Parathyroid adenoma (tissue), 2 donors: ENCODE data around the gene CCSAP.

Experiments
- H2AFZ ChIP-seq: fragments of 300-600 bp; sonication (generic); one replicate; pipeline ENCODE4 v1.7.0; 2017; ENCODE audit warnings: antibody characterized with exemption, mild to moderate bottlenecking
- H3K27ac ChIP-seq: fragments of 300-600 bp; sonication (generic); one replicate; pipeline ENCODE4 v1.7.0; 2017
- H3K27me3 ChIP-seq: fragments of 300-600 bp; sonication (generic); one replicate; pipeline ENCODE4 v1.7.0; 2017; ENCODE audit warnings: low read length; ENCODE audit not compliant: control insufficient read depth, insufficient read depth
- H3K36me3 ChIP-seq: fragments of 300-600 bp; sonication (generic); one replicate; pipeline ENCODE4 v1.7.0; 2017; ENCODE audit warnings: low read length; ENCODE audit not compliant: control insufficient read depth, insufficient read depth
- H3K4me1 ChIP-seq: fragments of 300-600 bp; sonication (generic); one replicate; pipeline ENCODE4 v1.7.0; 2017; ENCODE audit warnings: control low read depth
- H3K4me2 ChIP-seq: fragments of 300-600 bp; sonication (generic); one replicate; pipeline ENCODE4 v1.7.0; 2017; ENCODE audit warnings: low read length
- H3K4me3 ChIP-seq: fragments of 300-600 bp; sonication (generic); one replicate; pipeline ENCODE4 v1.7.0; 2017; ENCODE audit warnings: low read depth, low read length
- H3K79me2 ChIP-seq: fragments of 300-600 bp; sonication (generic); one replicate; pipeline ENCODE4 v1.7.0; 2017; ENCODE audit warnings: control low read depth
- H3K9ac ChIP-seq: fragments of 300-600 bp; sonication (generic); one replicate; pipeline ENCODE4 v1.7.0; 2017; ENCODE audit warnings: mild to moderate bottlenecking
- H3K9me3 ChIP-seq: fragments of 300-600 bp; sonication (generic); one replicate; pipeline ENCODE4 v1.7.0; 2017; ENCODE audit warnings: low read length; ENCODE audit not compliant: control insufficient read depth
- TF ChIP-seq, protein P1 (sequence below): fragments of 300-600 bp; sonication (generic); IDR thresholded peaks from one replicate; pipeline ENCODE4 v1.7.0; 2017; ENCODE audit warnings: antibody characterized with exemption, mild to moderate bottlenecking
- donor health status: primary hyperparathyroidism.

The CCSAP gene

DNA sequence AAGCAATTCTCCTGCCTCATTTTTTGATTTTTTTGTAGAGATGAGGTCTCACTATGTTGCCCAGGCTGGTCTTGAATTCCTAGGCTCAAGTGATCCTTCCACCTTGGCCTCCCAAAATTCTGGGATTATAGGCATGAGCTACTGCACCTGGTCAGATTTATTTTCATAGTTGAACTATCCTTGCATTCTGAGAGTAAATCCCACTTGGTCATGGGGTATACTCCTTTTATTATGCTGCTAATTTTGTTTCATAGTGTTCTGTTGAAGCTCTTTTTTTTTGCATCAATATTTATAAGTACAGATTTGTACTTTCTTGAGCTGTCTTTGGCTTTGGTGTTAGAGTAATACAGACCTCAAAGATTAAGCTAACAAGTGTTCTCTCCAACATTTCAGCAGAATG is 12.8 kb upstream of the CCSAP start:
- no peak overlapping the region for H2AFZ ChIP-seq
- H3K9me3 ChIP-seq, result no peaks in the 10 kb centered on the region
- no peaks in the 10 kb centered on the region for H3K27me3 ChIP-seq
- H3K9ac ChIP-seq, result no peak overlapping the region
- TF ChIP-seq, protein P1, sequence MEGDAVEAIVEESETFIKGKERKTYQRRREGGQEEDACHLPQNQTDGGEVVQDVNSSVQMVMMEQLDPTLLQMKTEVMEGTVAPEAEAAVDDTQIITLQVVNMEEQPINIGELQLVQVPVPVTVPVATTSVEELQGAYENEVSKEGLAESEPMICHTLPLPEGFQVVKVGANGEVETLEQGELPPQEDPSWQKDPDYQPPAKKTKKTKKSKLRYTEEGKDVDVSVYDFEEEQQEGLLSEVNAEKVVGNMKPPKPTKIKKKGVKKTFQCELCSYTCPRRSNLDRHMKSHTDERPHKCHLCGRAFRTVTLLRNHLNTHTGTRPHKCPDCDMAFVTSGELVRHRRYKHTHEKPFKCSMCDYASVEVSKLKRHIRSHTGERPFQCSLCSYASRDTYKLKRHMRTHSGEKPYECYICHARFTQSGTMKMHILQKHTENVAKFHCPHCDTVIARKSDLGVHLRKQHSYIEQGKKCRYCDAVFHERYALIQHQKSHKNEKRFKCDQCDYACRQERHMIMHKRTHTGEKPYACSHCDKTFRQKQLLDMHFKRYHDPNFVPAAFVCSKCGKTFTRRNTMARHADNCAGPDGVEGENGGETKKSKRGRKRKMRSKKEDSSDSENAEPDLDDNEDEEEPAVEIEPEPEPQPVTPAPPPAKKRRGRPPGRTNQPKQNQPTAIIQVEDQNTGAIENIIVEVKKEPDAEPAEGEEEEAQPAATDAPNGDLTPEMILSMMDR, result no peak
- H3K4me1 ChIP-seq, result no peaks in the 10 kb centered on the region
- H3K79me2 ChIP-seq, result no peaks in the 10 kb centered on the region
- no peak overlapping the region for H3K27ac ChIP-seq
- no peak overlapping the region for H3K4me2 ChIP-seq
- H3K36me3 ChIP-seq, result no peaks in the 10 kb centered on the region
- H3K4me3 ChIP-seq, result no peak overlapping the region

DNA sequence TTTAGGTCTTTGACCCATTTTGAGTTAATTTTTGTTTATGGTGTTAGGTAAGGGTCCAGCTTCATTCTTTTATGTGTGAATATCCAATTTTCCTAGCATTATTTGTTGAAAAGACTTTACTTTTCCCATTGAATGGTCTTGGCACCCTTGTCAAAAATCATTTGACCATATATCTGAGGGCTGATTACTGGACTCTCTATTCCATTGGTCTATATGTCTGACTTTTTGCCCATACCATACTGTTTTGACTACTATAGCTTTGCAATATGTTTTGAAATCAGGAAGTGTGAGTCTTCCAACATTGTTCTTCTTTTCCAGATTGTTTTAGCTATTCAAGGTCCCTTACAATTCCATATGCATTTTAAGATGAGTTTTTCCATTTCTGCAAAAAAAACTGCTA is 11.4 kb upstream of the CCSAP start:
- Histone ChIP-seq H3K36me3 (no peaks in the 10 kb centered on the region), H3K4me1 (no peaks in the 10 kb centered on the region), H3K4me3 (no peak overlapping the region), H3K9ac (no peak overlapping the region), H2AFZ (no peak overlapping the region), H3K9me3 (no peaks in the 10 kb centered on the region), H3K4me2 (no peak overlapping the region), H3K79me2 (no peaks in the 10 kb centered on the region), H3K27ac (no peak overlapping the region), H3K27me3 (no peaks in the 10 kb centered on the region)
- TF ChIP-seq, protein P1, result no peak

GRCh38 chr1:229352975-229353374 is 10.1 kb upstream of the CCSAP start:
- TF ChIP-seq, protein P1, result no peak
- no peak overlapping the region for H3K4me2 ChIP-seq
- H3K4me3 ChIP-seq, result no peak overlapping the region
- no peak overlapping the region for H3K27ac ChIP-seq
- H3K27me3 ChIP-seq, result no peaks in the 10 kb centered on the region
- H3K4me1 ChIP-seq, result no peaks in the 10 kb centered on the region
- no peaks in the 10 kb centered on the region for H3K79me2 ChIP-seq
- H3K36me3 ChIP-seq, result no peaks in the 10 kb centered on the region
- no peak overlapping the region for H3K9ac ChIP-seq
- H2AFZ ChIP-seq, result no peak overlapping the region
- H3K9me3 ChIP-seq, result no peaks in the 10 kb centered on the region

- H3K27ac ChIP-seq, result no peak overlapping the region
- no peaks in the 10 kb centered on the region for H3K4me1 ChIP-seq
- H3K9me3 ChIP-seq, result no peaks in the 10 kb centered on the region
- H3K36me3 ChIP-seq, result no peaks in the 10 kb centered on the region
- no peak overlapping the region for H3K9ac ChIP-seq
- no peaks in the 10 kb centered on the region for H3K79me2 ChIP-seq
- no peak overlapping the region for H2AFZ ChIP-seq
- H3K4me3 ChIP-seq, result no peak overlapping the region
- no peaks in the 10 kb centered on the region for H3K27me3 ChIP-seq
- TF ChIP-seq, protein P1, result no peak
- no peak overlapping the region for H3K4me2 ChIP-seq
Observed at GRCh38 chr1:229349463-229350385, 6.9 kb upstream of the CCSAP start.

GRCh38 chr1:229347528-229347927 is 4.7 kb upstream of the CCSAP start:
- no peak overlapping the region for H3K4me3 ChIP-seq
- H3K9me3 ChIP-seq, result no peaks in the 10 kb centered on the region
- no peaks in the 10 kb centered on the region for H3K4me1 ChIP-seq
- H3K36me3 ChIP-seq, result no peaks in the 10 kb centered on the region
- H3K27me3 ChIP-seq, result no peaks in the 10 kb centered on the region
- no peak overlapping the region for H3K9ac ChIP-seq
- H2AFZ ChIP-seq, result no peak overlapping the region
- H3K27ac ChIP-seq, result no peak overlapping the region
- H3K79me2 ChIP-seq, result no peaks in the 10 kb centered on the region
- no peak overlapping the region for H3K4me2 ChIP-seq
- TF ChIP-seq, protein P1, result no peak
